ENCODE data around the gene BRIP1.

Gene BRIP1

DNA sequence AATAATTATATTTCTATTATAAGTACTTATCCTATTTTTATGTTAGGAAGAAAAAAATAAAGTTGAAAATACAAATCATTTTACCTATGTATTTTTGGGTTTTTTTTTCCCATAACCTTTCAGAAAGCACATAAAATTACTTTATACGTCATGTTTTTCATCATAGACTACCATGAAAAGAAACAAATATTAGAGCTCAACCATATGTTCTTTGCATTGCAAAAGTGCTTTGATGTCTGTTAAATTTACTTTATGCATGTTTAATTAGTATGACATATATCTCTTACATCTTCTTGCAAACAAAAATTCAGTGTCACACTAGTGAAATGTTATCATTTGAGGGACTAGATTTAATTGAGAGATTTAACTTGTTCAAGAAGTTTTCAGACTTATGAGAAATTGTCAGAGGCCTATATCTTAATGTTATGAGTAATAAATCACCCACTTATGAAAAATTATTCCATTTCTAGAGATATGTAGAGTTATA lies 24.0 kb downstream of the BRIP1 start (continued):
- TF ChIP-seq ZNF362 (tag by site-specific recombination; IDR thresholded peaks at IDR 0.05) (no peak), KLF1 (tag by site-specific recombination; IDR thresholded peaks at IDR 0.05) (no peak), SALL2 (tag by site-specific recombination; IDR thresholded peaks at IDR 0.05; ENCODE audit: borderline replicate concordance) (no peak), ZNF112 (tag by site-specific recombination; IDR thresholded peaks at IDR 0.05) (no peak), ZNF692 (tag by site-specific recombination; IDR thresholded peaks at IDR 0.05) (no peak), ZNF776 (tag by site-specific recombination; IDR thresholded peaks at IDR 0.05; ENCODE audit: borderline replicate concordance) (no peak), ZNF530 (tag by site-specific recombination; IDR thresholded peaks at IDR 0.05; ENCODE audit: low read depth) (no peak), KLF9 (tag by site-specific recombination; IDR thresholded peaks at IDR 0.05; ENCODE audit: low read depth) (no peak), SP3 (tag by site-specific recombination; IDR thresholded peaks at IDR 0.05) (no peak)

- Histone ChIP-seq H3K4me3 (ENCODE audit: low read depth, low read length) (no peak overlapping the region), H3K36me3 (ENCODE audit: control insufficient read depth in 2 of 2, insufficient read depth in 1 of 2, low read length in 2 of 2) (peaks cover 36 to 46% of the 10 kb centered on the region in 2 experiments), H3K4me1 (ENCODE audit: control insufficient read depth, insufficient read depth, low read length) (no peaks in the 10 kb centered on the region), H3K27ac (ENCODE audit: extremely low read depth, low read depth, low read length) (no peak overlapping the region), H3K9me3 (ENCODE audit: control insufficient read depth, insufficient read depth, low read depth, low read length) (no peaks in the 10 kb centered on the region)
- ChIA-PET CTCF (interaction anchor here (0.6 to 2.1 kb wide), 39 partner anchors 8 to 1580 kb away, joined by 3 to 31 read pairs (median 4); partner anchors contain the start of genes BRIP1 and MED13), POLR2A (no interaction called here)
- TF ChIP-seq, protein P1, sequence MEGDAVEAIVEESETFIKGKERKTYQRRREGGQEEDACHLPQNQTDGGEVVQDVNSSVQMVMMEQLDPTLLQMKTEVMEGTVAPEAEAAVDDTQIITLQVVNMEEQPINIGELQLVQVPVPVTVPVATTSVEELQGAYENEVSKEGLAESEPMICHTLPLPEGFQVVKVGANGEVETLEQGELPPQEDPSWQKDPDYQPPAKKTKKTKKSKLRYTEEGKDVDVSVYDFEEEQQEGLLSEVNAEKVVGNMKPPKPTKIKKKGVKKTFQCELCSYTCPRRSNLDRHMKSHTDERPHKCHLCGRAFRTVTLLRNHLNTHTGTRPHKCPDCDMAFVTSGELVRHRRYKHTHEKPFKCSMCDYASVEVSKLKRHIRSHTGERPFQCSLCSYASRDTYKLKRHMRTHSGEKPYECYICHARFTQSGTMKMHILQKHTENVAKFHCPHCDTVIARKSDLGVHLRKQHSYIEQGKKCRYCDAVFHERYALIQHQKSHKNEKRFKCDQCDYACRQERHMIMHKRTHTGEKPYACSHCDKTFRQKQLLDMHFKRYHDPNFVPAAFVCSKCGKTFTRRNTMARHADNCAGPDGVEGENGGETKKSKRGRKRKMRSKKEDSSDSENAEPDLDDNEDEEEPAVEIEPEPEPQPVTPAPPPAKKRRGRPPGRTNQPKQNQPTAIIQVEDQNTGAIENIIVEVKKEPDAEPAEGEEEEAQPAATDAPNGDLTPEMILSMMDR (tag by site-specific recombination; IDR thresholded peaks at IDR 0.05): peak; percentile 27; the same call in 1 of the 2 replicates
- TF ChIP-seq ZNF654 (tag by site-specific recombination; IDR thresholded peaks at IDR 0.05; ENCODE audit: low read depth) (peak; percentile 78), ZNF560 (tag by site-specific recombination; IDR thresholded peaks at IDR 0.05; ENCODE audit: borderline replicate concordance) (no peak), ZNF2 (tag by site-specific recombination; IDR thresholded peaks at IDR 0.05) (0 out of 2 replicates have a peak, but pooled peaks have one; percentile 41), ZXDB (tag by site-specific recombination; IDR thresholded peaks at IDR 0.05) (no peak), ZNF670 (tag by site-specific recombination; IDR thresholded peaks at IDR 0.05; ENCODE audit: low read depth) (no peak), ZNF366 (tag by site-specific recombination; conservative IDR thresholded peaks at IDR 0.05) (peak; percentile 44)
- TF ChIP-seq, protein P2, sequence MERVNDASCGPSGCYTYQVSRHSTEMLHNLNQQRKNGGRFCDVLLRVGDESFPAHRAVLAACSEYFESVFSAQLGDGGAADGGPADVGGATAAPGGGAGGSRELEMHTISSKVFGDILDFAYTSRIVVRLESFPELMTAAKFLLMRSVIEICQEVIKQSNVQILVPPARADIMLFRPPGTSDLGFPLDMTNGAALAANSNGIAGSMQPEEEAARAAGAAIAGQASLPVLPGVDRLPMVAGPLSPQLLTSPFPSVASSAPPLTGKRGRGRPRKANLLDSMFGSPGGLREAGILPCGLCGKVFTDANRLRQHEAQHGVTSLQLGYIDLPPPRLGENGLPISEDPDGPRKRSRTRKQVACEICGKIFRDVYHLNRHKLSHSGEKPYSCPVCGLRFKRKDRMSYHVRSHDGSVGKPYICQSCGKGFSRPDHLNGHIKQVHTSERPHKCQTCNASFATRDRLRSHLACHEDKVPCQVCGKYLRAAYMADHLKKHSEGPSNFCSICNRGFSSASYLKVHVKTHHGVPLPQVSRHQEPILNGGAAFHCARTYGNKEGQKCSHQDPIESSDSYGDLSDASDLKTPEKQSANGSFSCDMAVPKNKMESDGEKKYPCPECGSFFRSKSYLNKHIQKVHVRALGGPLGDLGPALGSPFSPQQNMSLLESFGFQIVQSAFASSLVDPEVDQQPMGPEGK (tag by site-specific recombination; IDR thresholded peaks at IDR 0.05): no peak
These were observed 25.9 kb downstream of the BRIP1 start for GRCh38 chr17:61837175-61838051.
